ENCODE results near the gene IGSF9B.

The IGSF9B gene

GRCh38 chr11:133938166-133938565 lies 18.6 kb downstream of the IGSF9B start:
- in situ Hi-C loops (cut with MboI; ENCODE audit: low sequenced_read_pairs) = no loop called here

- in situ Hi-C loops (cut with MboI; ENCODE audit: low sequenced_read_pairs) = no loop called here
Measured at GRCh38 chr11:133937468-133937867, 19.3 kb downstream of the IGSF9B start.

- in situ Hi-C loops (cut with MboI; ENCODE audit: low sequenced_read_pairs) = no loop called here
Measured at GRCh38 chr11:133937015-133937414, 19.8 kb downstream of the IGSF9B start.

GRCh38 chr11:133936592-133936991 lies 20.2 kb downstream of the IGSF9B start:
- in situ Hi-C loops (cut with MboI; ENCODE audit: low sequenced_read_pairs) = no loop called here

GRCh38 chr11:133936136-133936535 lies 20.6 kb downstream of the IGSF9B start:
- in situ Hi-C loops (cut with MboI; ENCODE audit: low sequenced_read_pairs) = no loop called here

GRCh38 chr11:133935551-133935910 lies 21.2 kb downstream of the IGSF9B start:
- in situ Hi-C loops (cut with MboI; ENCODE audit: low sequenced_read_pairs) = no loop called here

GRCh38 chr11:133934599-133935550 lies 21.9 kb downstream of the IGSF9B start:
- in situ Hi-C loops (cut with MboI; ENCODE audit: low sequenced_read_pairs) = no loop called here

GRCh38 chr11:133934096-133934495 lies 22.7 kb downstream of the IGSF9B start:
- in situ Hi-C loops (cut with MboI; ENCODE audit: low sequenced_read_pairs) = no loop called here

- in situ Hi-C loops (cut with MboI; ENCODE audit: low sequenced_read_pairs) = no loop called here
Measured at GRCh38 chr11:133931449-133932060, 25.2 kb downstream of the IGSF9B start.

- in situ Hi-C loops (cut with MboI; ENCODE audit: low sequenced_read_pairs) = no loop called here
Measured at GRCh38 chr11:133930767-133931448, 25.9 kb downstream of the IGSF9B start.

- in situ Hi-C loops (cut with MboI; ENCODE audit: low sequenced_read_pairs) = no loop called here
Measured at GRCh38 chr11:133930053-133930766, 26.6 kb downstream of the IGSF9B start.

GRCh38 chr11:133929401-133930052 lies 27.2 kb downstream of the IGSF9B start:
- in situ Hi-C loops (cut with MboI; ENCODE audit: low sequenced_read_pairs) = no loop called here

- in situ Hi-C loops (cut with MboI; ENCODE audit: low sequenced_read_pairs) = no loop called here
Measured at GRCh38 chr11:133928628-133929059, 28.1 kb downstream of the IGSF9B start.

GRCh38 chr11:133927690-133928627 lies 28.8 kb downstream of the IGSF9B start:
- in situ Hi-C loops (cut with MboI; ENCODE audit: low sequenced_read_pairs) = no loop called here

GRCh38 chr11:133926466-133927246 lies 30.1 kb downstream of the IGSF9B start:
- in situ Hi-C loops (cut with MboI; ENCODE audit: low sequenced_read_pairs) = no loop called here

- in situ Hi-C loops (cut with MboI; ENCODE audit: low sequenced_read_pairs) = no loop called here
Measured at GRCh38 chr11:133925756-133926155, 31.0 kb downstream of the IGSF9B start.

- in situ Hi-C loops (cut with MboI; ENCODE audit: low sequenced_read_pairs) = no loop called here
Measured at GRCh38 chr11:133924661-133925060, 32.1 kb downstream of the IGSF9B start.

- in situ Hi-C loops (cut with MboI; ENCODE audit: low sequenced_read_pairs) = no loop called here
Measured at GRCh38 chr11:133922078-133922870, 34.5 kb downstream of the IGSF9B start.
